Stimulated activated CD4-positive, alpha-beta T cell treated with anti-CD3 and anti-CD28 coated beads, Interleukin-12 subunit alpha, Interleukin-12 subunit beta, amount 100 ng/mL, for 48 hours (primary cell): ENCODE measurements around the gene CACNG1.
"Not testable (repeated sequence)": the region's sequence is repeated elsewhere in the genome, so short reads cannot be mapped to it uniquely, and the experiment has no call there.

Experiments used
- DNase-seq, 3 donors: peaks; one replicate each; pipeline ENCODE4 v3.0.0-alpha.2; 2020; ENCODE audit warnings: low read depth in 2 of 3, low spot score in 1 of 3

The CACNG1 gene

GRCh38 chr17:67025216-67025792, 19.1 kb upstream of the CACNG1 start:
- no peak for DNase-seq

- DNase-seq, result no peak
Observed at GRCh38 chr17:67026341-67026740, 18.0 kb upstream of the CACNG1 start.

- no peak for DNase-seq
Observed at GRCh38 chr17:67027031-67027628, 17.2 kb upstream of the CACNG1 start.

- DNase-seq, result no peak
Observed at GRCh38 chr17:67030641-67031040, 13.7 kb upstream of the CACNG1 start.

- DNase-seq, result no peak
Observed at GRCh38 chr17:67032382-67032781, 12.0 kb upstream of the CACNG1 start.

- no peak for DNase-seq
Observed at GRCh38 chr17:67032985-67033384, 11.4 kb upstream of the CACNG1 start.

- DNase-seq, result no peak
Observed at GRCh38 chr17:67033613-67034012, 10.7 kb upstream of the CACNG1 start.

- DNase-seq, result peak in 1 of 3 donors; percentile 5
Observed at GRCh38 chr17:67035131-67036083, 8.9 kb upstream of the CACNG1 start.

GRCh38 chr17:67038861-67039365, 5.4 kb upstream of the CACNG1 start:
- DNase-seq, result no peak

- no peak for DNase-seq
Observed at GRCh38 chr17:67040652-67041051, 3.7 kb upstream of the CACNG1 start.

GRCh38 chr17:67041119-67041518, 3.2 kb upstream of the CACNG1 start:
- not testable (repeated sequence) for DNase-seq

GRCh38 chr17:67041531-67041930, 2.8 kb upstream of the CACNG1 start:
- no peak for DNase-seq

- no peak for DNase-seq
Observed at GRCh38 chr17:67041941-67042899, 2.1 kb upstream of the CACNG1 start.

GRCh38 chr17:67043283-67043682, 1.1 kb upstream of the CACNG1 start:
- no peak for DNase-seq

- DNase-seq, result no peak
Observed at GRCh38 chr17:67044940-67045339, 586 bp downstream of the CACNG1 start.

- DNase-seq, result no peak
Observed at GRCh38 chr17:67046398-67046797, 2.0 kb downstream of the CACNG1 start.

GRCh38 chr17:67047382-67047781, 3.0 kb downstream of the CACNG1 start:
- no peak for DNase-seq

- no peak for DNase-seq
Observed at GRCh38 chr17:67049025-67049739, 4.8 kb downstream of the CACNG1 start.

GRCh38 chr17:67050066-67050465, 5.7 kb downstream of the CACNG1 start:
- DNase-seq, result no peak
